ENCODE measurements around the gene CKS2.

DNA sequence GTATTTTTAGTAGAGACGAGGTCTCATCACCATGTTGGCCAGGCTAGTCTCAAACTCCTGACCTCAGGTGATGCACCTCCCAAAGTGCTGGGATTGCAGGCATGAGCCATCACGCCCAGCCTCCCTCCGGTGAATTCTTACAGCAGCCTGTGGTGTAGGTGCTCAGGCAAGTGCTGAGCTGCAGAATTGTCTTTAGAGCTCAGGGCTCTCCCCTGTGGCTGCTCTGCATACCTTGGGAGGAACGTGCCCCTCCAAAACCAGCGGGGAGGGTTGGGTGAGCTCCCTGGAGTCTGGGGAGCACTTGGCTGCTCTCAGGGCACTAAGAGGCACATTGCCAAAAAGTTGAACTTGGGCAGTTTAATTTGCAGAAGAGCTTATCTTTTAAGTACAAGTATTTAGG lies 36.7 kb downstream of the CKS2 start:
- TF ChIP-seq, protein P1, sequence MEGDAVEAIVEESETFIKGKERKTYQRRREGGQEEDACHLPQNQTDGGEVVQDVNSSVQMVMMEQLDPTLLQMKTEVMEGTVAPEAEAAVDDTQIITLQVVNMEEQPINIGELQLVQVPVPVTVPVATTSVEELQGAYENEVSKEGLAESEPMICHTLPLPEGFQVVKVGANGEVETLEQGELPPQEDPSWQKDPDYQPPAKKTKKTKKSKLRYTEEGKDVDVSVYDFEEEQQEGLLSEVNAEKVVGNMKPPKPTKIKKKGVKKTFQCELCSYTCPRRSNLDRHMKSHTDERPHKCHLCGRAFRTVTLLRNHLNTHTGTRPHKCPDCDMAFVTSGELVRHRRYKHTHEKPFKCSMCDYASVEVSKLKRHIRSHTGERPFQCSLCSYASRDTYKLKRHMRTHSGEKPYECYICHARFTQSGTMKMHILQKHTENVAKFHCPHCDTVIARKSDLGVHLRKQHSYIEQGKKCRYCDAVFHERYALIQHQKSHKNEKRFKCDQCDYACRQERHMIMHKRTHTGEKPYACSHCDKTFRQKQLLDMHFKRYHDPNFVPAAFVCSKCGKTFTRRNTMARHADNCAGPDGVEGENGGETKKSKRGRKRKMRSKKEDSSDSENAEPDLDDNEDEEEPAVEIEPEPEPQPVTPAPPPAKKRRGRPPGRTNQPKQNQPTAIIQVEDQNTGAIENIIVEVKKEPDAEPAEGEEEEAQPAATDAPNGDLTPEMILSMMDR (conservative IDR thresholded peaks at IDR 0.05; ENCODE audit: low read depth, low read length), result no peak
- TF ChIP-seq POLR2A (IDR thresholded peaks at IDR 0.05; ENCODE audit: low read depth, low read length) (no peak), SMC3 (IDR thresholded peaks at IDR 0.05; ENCODE audit: low read depth, low read length) (no peak), RAD21 (IDR thresholded peaks at IDR 0.05; ENCODE audit: low read length) (no peak), FOS (IDR thresholded peaks at IDR 0.05; ENCODE audit: low read depth, low read length) (no peak), NFE2L2 (IDR thresholded peaks at IDR 0.05; ENCODE audit: low read depth, low read length) (no peak), MAZ (IDR thresholded peaks at IDR 0.05; ENCODE audit: borderline replicate concordance, low read depth, low read length) (no peak), MAFK (IDR thresholded peaks at IDR 0.05; ENCODE audit: low read depth, low read length) (no peak), RFX5 (IDR thresholded peaks at IDR 0.05; ENCODE audit: low read depth, low read length) (no peak), CHD1 (IDR thresholded peaks at IDR 0.05; ENCODE audit: low read depth, low read length) (no peak), CEBPB (IDR thresholded peaks at IDR 0.05; ENCODE audit: low read depth, low read length) (no peak)
- TF ChIP-seq, protein P2, sequence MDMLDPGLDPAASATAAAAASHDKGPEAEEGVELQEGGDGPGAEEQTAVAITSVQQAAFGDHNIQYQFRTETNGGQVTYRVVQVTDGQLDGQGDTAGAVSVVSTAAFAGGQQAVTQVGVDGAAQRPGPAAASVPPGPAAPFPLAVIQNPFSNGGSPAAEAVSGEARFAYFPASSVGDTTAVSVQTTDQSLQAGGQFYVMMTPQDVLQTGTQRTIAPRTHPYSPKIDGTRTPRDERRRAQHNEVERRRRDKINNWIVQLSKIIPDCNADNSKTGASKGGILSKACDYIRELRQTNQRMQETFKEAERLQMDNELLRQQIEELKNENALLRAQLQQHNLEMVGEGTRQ (IDR thresholded peaks at IDR 0.05; ENCODE audit: low read depth, low read length), result no peak

Data from IMR-90 (cell line).